Right lung (tissue), 10 donors: ENCODE data around the gene NODAL. TPM values are rescaled to one million over a fixed set of nuclear protein-coding genes. Genes with fewer than 3 reads are reported as not detected.
"Not testable (repeated sequence)": the region's sequence is repeated elsewhere in the genome, so short reads cannot be mapped to it uniquely, and the experiment has no call there.

Experiments
- DNase-seq, 2 donors: peaks; one replicate each; pipeline ENCODE4 v3.0.0-alpha.2; 2013
- long read RNA-seq, 8 donors: transcript quantifications; one replicate each; lab custom pipeline, GENCODE V29; 2026
- polyA plus RNA-seq, 5 donors: library from polyadenylated mRNA; unstranded; fragments of 120-200 nt; gene quantifications; one replicate each; pipeline versions ENCODE4 v1.2.1 to v1.2.3, GENCODE V29; 2013; ENCODE audit warnings: inconsistent platforms in 1 of 5, low replicate concordance in 1 of 5; ENCODE audit not compliant: insufficient read length in 5 of 5, insufficient read depth in 1 of 5

NODAL gene
- polyA plus RNA-seq = under 1 TPM; 0.42 to 0.82 (median 0.63) TPM
- long read RNA-seq, donor 1 = 0 reads
- long read RNA-seq, donor 2 = 0 reads
- long read RNA-seq, donor 3 = 0 reads
- long read RNA-seq, donor 4 = 0 reads
- long read RNA-seq, donor 5 = 0 reads
- long read RNA-seq, donor 6 = 0 reads
- long read RNA-seq, donor 7 = 0 reads
- long read RNA-seq, donor 8 = 0 reads

DNA sequence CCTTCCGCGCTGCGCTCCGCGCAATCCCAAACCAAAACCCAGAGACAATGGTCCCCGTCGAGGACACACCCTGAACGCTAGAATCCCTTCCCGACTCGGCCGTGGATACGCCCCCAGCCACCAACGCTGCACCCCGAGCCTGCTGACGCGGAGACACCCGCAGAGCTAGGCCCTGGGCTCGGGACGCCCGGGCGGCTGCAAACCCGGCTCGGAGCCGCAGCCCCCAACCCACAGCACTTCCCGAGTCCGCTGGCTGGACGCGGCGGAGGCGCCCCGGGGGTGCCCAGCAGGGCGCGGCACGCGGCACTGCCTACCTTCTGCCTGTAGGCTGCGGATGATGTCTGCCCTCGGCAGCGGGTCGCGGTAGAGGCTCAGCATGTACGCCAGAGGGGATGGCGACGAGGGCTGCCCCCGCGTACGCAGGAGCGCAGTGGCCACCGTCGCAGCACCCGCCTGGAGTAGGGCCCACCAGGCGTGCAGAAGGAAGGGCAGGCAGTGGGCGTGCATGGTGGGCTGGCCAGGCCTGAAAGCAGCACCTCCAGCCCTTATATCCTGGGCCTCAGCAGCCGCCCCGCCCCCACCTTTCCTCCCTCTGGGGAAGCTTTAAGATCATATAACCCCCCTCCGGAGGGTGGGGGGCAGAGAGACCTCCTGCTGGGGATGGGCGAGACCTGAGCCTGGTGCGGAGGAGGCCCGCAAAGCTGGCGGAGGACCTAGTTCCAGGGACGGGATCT is at the start of gene NODAL:
Gene NODAL, minus strand, starts transcription at position 521 of the 734 bp plus-strand sequence. Its CDS starts 14 bp downstream, at position 507.
- no peak for DNase-seq

DNA sequence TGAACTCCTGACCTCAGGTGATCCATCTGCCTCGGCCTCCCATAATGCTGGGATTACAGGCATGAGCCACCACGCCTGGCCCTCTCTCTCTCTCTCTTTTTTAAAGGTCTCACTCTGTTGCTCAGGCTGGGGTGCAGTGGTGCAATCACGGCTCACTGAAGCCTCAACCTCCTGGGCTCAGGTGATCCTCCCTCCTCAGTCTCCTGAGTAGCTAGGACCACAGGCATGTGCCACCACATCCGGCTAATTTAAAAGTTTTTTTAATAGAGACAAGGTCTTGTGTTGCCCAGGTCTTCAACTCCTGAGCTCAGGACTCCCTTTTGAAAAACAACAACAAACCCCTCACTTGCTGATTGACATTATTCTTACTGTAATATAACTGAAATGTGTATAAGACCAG is 48.7 kb upstream of the NODAL start:
- no peak for DNase-seq

DNA sequence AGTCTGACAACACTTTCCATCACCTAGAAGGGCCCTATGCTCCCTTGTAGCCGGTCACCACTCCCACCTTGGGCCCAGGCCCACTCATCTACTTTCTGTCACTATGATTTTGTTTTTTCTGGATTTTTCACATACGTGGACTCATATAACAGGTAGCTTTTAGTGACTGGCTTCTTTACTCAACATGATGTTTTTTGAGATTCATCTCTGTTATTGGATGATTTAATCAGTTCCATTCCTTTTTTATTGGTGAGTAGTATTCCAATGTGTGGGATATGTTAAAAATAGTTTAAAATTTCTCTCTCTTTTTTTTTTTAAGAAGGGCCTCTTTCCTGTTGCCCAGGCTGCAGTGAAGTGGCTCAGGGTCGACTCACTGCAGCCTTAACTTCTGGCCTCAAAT is 46.3 kb upstream of the NODAL start:
- no peak for DNase-seq

DNA sequence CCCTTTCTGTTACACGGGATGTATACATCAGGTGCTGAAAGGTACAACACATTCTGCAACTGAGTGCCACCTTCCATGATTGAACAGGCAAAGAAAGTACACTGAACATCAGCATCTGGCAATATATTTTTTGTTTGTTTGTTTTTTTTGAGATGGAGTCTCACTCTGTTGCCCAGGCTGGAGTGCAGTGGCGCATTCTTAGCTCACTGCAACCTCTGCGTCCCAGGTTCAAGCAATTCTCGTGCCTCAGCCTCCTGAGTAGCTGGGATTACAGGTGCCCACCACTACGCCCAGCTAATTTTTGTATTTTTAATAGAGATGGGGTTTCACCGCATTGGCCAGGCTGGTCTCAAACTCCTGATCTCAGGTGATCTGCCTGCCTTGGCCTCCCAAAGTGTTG is 42.4 kb upstream of the NODAL start:
- DNase-seq = not testable (repeated sequence)

DNA sequence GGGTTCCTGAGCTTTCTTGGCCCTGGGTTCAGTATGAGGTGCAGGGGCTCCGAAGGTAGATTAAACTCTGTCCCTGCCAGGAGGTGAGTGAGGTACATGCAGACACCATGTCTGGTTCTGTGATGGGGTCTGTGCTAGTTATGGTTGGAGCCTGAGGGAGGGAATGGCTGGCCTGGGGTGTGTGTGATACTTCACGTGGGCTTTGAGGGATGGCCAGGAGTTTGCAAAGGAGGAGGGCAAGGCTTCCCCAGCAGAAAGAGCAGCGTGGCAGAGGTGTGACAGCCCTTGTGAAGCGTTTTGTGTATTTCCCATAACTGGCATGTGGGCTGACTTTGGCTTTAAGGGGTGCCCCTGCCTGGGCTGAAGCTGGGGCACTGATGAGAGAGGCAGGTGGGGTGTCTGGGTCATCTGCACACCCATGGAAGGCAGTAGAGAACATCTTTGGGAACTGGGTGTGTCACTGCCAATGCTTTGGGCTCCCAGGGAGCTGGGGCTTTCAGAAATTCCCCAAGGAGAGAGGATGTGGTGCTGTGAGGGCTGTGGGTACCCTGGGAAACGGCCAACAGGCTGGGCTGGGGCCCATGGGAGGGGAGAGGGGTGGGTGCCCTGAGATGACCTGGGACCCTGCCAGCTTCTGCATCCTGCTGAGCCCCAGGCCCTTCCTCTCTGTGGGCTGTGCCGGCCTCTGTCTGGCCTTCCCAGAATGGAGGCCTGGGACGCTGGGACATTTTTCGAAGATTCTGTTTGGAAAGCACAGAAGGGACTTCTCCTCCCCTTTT is 41.7 kb upstream of the NODAL start:
- no peak for DNase-seq

DNA sequence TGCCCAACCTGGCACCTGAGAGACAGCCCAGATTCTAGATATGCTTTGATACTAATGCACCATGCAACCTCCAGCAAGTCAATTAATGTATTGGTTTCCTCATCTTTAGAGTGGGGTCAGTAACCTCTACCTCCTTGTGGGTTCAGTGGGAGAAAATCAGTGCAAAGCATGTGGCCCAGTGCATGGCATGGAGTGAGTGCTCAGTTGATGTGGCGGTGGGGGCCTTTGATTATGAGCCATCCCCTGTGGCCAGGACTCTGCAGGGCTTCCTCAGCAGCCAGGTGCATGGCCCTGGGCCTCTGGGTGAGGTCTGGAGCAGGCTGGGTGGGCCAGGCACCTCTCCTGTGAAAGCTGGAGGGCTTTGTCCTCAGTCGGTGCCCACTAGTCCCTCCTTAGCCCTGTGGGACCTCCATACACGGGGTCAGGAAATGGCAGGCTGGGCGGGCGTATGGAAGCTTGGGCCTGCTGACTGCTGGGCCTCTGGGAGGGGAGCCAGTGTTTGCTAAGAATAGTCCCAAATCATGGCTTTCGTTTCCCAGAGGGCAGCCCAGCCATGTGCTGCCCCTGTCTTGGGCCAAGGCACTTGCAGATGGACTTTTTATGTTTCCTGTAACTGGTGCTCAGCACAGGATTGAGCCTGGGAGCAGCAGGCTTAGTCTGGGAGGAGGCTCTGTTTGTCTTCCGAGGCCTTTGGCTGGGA is 40.5 kb upstream of the NODAL start:
- no peak for DNase-seq

DNA sequence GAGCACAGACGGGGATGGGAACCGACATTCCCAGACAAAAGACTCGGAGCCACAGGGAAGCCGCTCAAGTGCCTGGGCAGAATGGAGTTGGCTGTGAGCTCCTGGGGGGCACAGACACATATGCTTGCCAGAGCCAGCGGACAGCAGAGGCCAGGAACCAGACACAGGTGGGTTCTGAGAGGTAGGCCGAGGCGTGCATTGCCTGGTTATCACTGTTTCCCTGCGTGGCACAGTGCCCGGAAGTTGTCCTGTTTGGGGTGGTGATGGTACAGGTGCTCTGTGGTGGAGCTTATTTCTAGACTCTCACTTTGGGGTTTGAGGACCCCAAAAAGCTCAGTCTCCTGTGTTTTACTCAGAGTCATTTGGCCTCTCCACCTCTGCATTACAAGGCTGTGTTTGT is 39.6 kb upstream of the NODAL start:
- DNase-seq = no peak

DNA sequence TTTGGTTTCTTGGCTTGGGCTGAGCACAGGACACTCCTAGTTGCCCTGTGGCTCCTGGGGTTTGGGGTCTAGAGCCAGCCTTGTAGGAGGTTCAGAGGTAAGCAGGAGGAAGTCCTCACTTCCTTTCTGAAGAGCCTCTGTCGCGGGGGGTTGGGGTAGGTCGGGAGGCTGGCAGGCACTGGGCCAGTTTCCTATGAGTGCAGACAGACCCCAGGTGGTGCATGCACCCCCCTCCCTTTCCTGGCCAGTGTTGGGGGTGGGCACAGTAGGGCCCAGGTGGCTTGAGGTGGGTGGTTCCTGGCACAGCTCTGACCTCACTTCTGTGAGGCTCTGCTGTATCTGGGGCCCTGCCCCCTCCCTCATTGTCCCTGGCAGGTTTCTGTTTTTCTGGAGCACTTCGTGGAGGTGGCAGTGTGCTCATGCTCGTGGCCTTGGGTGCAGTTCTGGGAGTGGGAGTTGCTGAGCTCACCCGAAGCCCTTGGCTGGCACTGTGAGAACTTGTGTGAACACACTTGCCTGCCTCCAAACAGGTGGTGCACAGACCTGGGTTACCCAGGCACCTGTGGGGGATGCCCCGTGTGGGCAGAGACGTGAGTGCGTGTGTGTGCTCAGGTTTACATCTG is 38.9 kb upstream of the NODAL start:
- no peak for DNase-seq

DNA sequence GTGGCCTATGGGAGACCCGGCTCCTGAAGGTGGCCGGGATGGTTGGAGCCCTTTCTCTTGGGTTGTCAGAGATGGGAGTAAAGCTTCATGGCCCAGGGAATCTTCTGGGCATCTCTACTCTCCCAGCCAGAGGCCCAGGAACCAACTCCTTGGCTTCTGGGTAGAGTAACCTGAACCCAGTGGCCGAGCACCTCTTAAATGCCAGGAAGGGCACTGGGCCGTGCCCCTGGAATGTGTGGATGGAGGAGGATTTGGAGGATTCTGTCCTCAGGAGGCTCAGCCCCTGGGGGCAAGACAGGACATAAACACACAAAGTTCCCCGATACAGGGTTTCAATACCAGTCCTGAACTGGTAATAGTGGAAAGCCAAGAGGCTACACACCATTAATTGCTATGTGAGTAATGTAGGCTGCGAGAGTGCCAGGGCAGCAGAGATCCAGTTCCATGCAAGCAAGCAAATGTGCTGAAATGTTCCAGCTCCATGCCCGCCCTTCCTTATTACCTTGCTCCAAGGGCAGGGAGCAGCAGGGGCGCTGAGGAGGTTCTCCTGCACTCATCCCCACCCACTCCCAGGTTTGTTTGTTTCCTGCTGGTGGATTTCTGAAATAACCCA is 38.3 kb upstream of the NODAL start:
- no peak for DNase-seq

DNA sequence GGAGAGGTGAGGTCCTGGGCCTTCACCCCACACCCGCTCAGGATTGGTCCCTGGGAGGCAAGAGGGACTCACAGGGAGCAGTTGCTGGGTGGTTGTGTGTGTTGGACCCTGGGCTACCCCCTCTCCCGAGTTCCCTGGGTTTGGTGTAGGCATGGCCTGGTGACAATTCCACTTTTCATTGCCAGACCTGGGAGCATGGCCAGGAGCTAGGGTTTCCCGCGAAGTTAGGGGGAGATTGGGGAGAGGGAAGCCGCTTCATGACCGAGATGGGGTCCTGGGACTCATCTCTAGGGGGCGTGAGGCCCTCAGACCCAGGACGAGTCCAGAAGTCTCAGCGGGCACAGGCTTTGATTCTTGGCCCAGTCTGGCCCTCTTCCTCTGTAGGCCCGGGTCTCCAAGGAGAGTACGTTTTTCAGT is 37.7 kb upstream of the NODAL start:
- DNase-seq = no peak

DNA sequence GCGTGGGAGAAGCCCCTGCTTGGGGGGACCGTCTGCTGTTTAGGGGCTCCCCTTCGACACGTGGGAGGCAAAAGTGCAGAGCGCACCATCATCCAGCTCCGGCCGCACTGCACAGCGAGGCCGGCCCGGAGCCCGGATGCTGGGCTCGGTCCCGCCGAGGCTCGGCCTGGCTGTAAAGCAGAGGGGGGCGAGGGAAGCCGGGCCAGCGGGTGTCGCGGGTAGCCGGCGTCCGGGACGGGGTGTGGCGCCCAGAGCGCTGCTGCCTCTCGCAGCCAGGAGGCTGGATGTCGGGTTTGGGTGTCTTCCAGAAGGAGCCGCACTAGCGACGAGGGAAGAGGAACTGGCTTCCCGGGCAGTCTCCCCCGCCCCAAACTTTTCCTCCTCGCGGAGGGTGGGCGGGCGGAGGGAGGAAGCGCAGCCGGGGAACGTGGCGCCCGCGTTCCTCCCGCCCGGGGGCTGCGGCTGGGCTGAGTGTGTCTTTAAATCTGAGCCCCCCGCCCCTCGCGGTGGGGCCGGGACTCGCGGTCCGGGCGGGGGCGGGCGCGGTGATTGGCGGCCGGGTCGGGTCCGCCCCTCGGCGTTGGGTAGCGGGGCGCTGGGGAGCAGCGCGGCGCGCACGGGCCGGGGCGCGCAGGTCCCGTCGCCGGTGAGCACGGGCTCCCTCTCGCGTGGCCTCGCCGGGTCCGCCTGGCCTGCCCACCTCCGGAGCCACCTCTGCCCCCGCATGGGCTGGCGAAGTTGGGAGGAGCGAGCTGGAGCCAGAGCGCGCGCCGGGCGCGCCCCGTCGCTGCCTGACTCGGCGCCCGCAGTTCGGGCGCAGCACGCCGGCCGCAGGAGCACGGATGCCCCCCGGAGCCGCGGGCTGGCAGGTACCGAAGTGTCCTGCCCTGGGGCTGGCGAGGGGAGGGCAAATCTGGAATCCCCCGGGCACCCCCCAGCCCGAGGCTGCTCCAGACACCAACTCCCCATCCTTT is 37.0 kb upstream of the NODAL start, which contains the start of gene PALD1:
Gene PALD1, plus strand, starts transcription at position 577 of the 974 bp plus-strand sequence. CDS start 47,185 bp downstream, outside the sequence.
- peak; percentile 87 to 89 for DNase-seq

DNA sequence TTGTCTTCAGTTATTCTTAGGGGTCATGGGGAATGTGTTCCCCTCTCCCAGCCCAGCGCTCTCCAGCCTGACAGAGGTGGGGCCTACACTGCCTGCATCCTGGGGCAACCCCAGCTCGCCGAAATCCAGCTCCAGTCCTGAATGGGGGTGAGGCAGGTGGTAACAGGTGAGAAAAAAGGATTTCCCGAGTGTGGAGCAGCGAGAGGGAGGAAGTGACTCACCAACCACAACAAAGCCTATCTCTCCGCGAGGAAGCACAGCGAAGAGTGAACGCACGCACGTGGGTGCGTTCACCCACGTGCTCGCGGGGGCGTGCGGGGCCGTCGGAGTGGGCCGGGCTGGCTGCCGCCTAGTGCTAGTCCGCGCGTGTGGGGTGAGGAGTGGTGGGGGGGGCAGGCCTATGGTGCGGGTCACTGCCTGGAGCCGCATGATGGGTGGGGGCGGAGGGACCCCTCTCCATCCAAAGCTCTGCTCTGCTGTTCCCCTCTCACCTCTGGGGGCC is 36.2 kb upstream of the NODAL start:
- no peak for DNase-seq

DNA sequence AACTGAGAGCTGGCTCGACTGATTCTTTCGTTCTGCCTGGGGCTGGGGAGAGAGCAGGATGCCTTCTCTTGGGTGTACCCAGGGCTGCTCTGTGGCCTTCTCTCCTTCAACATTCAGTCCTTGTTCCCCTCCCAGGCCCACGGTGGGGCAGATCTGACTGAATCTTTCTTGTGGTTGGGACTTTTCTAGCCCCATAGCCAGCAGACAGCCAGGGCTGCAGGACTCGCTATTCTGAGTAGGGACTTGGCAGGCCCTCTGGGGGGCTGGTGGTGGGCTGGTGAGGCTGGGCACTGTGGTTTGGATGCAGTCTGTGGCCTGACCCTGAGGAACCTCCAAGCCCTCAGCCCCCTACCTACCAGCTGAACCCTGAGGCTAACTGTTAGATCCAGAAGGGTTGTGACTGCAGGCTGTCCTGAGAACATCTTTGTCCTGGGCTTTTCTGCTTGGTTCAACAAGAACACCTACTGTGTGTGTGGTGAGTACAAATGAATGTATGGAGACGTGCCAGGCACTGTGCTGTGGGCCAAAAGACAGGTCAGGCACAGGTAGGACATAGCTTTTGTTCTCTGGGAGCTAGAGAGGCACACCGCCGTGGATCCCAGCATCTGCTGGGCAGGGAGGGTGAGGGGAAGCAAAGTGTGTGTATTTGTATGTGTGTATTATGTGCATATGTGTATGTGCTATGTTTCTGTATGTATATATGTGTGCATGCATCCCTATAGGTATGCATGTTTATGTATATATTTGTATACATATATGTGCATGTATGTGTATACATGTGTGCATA is 35.0 kb upstream of the NODAL start:
- DNase-seq = no peak

DNA sequence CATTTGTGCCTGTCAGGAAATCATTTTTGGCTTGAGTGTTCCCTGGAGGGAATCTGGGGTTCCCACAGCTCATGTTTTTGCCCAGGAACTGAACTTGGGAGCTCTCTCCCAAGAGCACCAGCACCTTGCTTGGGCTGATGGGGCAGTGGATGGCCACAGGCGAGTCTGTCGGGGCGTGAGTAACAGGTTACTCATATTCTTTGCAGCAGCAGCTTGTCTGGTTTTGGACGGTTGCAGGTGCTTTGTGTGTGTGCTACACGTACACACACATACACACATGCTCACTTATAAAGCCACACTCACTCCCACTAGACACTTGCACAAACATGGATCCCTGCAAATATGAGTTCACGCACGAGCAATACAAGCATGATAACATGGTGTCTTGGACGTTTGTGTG is 34.2 kb upstream of the NODAL start:
- no peak for DNase-seq

DNA sequence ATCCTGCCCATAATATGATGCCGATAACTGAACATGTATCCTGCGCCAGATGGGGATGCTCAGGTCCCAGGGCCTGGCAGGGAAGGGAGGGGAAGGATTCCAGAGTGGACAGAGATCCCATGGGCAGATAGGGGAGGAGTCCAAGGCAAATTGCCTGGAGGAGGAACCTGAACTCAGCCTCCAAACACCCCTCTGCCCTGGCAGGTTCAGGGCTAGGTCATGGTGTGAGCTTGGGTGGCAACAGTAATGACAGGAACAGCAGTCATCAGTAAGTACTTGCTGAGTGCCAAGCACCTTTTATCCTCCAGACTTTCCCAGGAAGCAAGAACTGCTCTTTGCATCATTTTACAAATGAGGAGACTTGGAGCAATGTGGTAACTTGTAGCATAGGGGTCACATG is 33.3 kb upstream of the NODAL start:
- no peak for DNase-seq

DNA sequence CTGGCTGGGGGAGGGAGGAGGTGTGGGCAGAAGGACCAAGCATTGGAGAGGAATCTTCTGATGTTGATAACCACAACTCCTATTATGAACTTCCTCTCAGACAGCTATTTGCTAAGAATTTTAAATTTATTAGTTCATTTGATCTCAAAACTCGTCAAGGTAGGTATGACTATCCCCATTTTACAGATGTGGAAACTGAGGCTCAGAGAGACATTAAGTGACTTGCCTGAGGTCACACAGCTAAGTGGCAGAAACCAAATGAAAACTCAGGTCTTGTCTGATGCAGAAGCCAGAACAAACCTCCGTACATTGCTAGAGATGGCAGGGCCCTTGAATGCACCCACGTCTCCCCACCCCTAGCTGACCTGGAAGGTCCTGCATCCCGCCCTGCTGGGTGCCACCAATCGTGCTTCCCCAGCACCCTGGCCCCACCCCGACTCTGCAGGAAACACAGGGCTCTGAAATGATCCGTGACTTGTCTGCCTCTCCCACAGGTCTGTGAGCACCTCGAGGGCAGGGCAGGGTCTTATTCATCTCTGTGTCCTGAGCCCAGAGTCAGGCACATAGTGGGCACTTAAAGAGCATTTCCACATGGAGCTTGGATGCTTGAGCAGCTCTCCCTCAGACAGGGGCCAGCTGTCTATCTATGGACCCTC is 31.4 kb upstream of the NODAL start:
- no peak for DNase-seq

DNA sequence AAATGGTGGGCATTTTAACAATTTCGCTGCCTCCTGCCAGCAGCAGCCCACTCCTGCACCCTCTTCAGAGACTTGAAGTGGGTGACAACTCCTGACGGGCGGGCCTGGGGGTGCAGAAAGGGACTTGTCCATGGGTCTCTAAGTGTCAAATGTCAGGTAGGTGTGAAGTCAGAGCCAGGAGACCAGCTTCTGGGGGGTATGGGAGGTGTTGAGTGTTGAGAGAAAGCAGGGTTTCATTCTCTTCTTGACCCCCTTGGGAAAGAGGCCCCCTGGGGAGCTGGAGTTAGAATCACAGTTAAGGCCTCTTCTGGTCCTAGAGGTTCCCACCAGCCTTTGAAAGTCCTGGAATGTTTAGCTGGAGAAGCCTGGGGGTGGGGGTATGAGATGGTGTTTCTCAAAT is 25.5 kb upstream of the NODAL start:
- DNase-seq = no peak

DNA sequence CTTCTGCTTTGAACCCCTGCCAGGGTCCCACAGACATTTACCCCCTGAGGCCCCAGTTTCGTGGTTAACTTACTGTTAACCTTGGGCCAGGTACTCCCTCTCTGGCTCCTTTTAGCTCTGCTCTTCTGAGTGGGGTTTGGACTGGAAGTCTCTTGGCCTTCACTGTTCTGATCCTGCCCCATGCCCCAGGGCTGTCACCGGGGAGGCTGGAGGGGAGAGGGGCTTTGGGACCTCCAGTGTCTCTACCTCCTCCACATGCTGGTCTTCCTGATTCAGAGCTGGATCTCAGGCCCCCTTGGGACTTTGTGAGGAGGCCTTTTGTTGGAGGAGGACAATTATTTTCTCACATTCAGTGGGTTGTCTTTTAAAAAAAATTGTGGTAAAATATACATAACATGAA is 24.4 kb upstream of the NODAL start:
- DNase-seq = no peak
